Measurements from ENCODE around the gene WNT9A.

Gene WNT9A

DNA sequence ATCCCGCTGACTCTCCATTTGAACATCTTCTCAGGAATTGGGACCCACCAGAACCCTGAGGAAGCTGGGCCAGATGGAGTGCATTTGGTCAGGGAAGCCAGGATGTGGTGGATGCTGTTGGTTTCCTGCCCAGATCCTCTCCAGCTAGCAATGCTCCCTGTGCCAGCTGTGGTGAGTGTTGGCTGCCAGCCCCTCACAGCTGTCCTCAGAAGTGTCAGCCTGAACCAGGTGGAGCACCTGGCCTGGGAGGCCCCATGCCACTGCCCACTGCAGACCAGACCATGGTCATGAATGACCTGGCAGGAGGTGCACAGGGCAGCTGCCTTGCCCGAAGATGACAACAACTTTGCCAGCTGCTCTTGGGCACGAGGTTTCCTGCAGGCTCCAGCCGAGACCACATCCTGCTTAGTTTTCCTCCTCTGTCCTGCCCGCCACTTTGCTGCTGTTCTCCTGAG lies 77.9 kb downstream of the WNT9A start:
- Histone ChIP-seq H3K36me3 (no peaks in the 10 kb centered on the region), H3K27me3 (no peaks in the 10 kb centered on the region), H3K4me3 (ENCODE audit: low read depth, low read length) (no peak overlapping the region), H3K9me3 (no peaks in the 10 kb centered on the region), H3K4me1 (no peaks in the 10 kb centered on the region)
- TF ChIP-seq, protein P1, sequence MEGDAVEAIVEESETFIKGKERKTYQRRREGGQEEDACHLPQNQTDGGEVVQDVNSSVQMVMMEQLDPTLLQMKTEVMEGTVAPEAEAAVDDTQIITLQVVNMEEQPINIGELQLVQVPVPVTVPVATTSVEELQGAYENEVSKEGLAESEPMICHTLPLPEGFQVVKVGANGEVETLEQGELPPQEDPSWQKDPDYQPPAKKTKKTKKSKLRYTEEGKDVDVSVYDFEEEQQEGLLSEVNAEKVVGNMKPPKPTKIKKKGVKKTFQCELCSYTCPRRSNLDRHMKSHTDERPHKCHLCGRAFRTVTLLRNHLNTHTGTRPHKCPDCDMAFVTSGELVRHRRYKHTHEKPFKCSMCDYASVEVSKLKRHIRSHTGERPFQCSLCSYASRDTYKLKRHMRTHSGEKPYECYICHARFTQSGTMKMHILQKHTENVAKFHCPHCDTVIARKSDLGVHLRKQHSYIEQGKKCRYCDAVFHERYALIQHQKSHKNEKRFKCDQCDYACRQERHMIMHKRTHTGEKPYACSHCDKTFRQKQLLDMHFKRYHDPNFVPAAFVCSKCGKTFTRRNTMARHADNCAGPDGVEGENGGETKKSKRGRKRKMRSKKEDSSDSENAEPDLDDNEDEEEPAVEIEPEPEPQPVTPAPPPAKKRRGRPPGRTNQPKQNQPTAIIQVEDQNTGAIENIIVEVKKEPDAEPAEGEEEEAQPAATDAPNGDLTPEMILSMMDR (IDR thresholded peaks at IDR 0.05; ENCODE audit: low read depth, low read length), result no peak
- DNase-seq, result no peak

DNA sequence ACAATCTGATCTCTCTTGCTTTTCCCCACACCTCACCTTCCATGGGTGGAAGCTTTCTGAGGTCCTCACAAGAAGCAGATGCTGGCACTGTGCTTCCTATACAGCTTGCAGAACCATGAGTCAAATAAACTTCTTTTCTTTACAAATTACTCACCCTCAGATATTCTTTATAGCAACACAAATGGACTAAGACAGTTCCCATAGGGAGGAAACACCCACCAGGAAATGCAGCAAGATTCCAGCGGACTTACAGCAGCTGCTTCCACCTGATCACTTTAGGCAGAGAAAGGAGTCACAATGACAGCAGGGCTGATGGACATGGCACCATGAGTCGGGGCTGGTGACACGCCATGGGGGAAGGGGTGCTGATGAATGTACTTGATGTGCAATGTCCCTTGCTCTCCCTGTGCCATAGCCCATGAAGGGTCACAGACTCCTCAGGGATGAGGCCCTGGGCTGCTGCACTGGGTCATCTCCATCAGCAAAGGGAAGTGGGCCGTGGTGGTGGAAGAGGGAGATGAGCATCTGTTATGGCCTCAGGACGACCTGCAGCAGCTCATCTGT lies 78.4 kb downstream of the WNT9A start:
- Histone ChIP-seq H3K4me1 (no peaks in the 10 kb centered on the region), H3K9me3 (no peaks in the 10 kb centered on the region), H3K27me3 (no peaks in the 10 kb centered on the region), H3K4me3 (ENCODE audit: low read depth, low read length) (no peak overlapping the region), H3K36me3 (no peaks in the 10 kb centered on the region)
- DNase-seq, result no peak
- TF ChIP-seq, protein P1 (IDR thresholded peaks at IDR 0.05; ENCODE audit: low read depth, low read length), result no peak

Data from BE2C (cell line).